ENCODE data around the gene SIX5.
A peak's percentile ranks its signal among the peaks of the same experiment; 100 is the strongest.

SIX5 gene

DNA sequence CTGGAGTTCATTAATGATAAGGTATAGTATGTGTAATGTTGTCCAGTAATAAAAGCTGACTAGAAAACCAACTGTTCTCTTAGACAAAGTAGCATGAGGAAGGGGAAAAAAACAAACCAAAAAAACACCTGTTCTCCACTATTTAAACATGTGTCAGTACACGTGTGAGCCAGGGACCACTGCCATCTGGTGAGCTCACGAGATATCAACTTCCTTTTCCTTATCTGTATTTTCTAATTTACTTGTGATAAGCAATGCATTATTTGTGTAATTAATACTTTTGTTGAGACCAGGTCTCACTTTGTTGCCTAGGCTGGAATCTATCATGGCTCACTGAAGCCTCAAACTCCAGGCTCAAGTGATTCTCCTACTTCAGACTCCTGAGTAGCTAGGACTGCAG, 4.3 kb upstream of the SIX5 start:
- no peak for DNase-seq (ENCODE audit: low read depth)

DNA sequence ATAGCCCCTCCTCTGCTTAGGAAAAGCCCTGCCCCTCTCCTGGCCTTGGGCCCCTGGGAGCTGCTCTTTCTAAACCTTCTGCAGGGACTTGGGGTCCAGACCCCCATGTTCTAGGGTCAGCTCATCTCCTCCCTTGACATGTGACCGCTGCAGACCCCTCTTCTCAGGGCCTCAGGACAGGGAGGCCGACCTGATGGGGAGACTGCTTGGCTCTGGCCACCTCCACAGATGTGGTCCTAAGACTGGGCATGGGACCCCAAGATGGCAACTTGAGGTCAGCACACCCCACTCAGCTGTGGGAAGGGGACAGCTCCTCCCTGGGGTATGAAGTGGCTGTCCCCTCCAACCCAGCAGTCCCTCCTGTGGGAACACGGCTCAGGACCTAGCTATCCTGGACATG, 3.9 kb upstream of the SIX5 start:
- no peak for DNase-seq (ENCODE audit: low read depth)

DNA sequence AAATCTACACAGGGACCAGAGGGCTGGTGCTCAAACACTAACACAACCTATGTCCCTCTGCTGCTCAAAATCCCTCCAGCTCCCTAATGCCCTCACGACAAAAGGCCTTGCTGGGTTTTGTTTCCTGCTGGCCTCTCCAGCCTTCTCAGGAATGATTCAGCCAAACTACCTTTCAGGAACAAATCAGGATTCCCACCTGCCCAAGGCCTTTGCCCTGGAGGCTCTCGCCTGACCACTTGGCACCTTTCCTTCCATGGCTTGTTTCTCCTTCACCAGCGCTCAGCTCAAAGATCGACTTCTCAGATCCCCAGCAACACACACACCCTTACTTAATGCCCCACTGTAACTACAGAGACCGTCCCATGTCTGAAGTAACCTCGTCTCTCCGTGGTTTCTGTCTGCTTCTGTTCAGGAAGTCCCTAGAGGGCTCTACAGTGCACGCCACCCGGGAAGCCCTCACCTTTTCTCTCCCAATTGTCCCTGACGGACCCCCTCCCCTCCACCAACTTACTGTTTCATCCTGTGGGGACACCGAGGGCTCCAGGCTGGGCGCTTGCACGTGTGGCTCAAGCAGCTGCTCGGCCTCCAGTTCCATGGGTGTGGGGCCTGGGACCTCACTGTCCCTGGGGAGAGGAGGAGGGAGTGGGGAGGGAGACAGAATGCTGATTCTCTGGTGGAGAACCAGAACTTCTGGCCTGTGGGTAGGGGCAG, 3.2 kb upstream of the SIX5 start:
- no peak for DNase-seq (ENCODE audit: low read depth)

DNA sequence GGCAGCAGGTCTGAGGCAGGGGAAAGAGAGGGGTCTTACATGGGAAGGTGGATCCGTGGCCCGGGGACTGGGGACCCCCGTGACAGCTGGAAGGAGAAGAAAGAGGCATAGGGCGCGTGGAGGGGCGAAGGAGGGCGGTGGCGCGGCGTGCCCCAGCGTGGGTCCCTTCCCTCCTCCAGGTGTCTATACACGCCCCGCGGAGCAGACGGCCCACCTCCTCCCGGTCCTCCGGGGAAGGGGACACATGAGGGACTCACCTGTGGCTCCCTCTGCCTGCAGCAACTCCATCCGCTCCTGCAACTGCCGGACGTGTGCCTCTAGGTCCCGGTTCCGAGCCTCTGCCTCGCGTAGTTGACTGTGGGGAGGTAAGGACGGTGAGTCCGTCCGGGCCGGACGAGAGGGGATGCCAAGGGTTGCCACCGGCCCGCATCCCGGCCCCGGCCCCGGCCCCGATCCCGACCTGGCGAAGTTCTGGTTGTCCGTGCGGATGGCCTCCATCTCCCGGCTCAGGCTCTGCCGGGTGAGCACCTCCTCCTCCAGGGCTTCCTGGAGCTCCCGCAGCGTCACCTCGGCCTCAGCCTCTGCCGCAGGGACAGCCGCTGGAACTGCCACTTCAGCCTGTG, 2.4 kb upstream of the SIX5 start:
- no peak for DNase-seq (ENCODE audit: low read depth)

DNA sequence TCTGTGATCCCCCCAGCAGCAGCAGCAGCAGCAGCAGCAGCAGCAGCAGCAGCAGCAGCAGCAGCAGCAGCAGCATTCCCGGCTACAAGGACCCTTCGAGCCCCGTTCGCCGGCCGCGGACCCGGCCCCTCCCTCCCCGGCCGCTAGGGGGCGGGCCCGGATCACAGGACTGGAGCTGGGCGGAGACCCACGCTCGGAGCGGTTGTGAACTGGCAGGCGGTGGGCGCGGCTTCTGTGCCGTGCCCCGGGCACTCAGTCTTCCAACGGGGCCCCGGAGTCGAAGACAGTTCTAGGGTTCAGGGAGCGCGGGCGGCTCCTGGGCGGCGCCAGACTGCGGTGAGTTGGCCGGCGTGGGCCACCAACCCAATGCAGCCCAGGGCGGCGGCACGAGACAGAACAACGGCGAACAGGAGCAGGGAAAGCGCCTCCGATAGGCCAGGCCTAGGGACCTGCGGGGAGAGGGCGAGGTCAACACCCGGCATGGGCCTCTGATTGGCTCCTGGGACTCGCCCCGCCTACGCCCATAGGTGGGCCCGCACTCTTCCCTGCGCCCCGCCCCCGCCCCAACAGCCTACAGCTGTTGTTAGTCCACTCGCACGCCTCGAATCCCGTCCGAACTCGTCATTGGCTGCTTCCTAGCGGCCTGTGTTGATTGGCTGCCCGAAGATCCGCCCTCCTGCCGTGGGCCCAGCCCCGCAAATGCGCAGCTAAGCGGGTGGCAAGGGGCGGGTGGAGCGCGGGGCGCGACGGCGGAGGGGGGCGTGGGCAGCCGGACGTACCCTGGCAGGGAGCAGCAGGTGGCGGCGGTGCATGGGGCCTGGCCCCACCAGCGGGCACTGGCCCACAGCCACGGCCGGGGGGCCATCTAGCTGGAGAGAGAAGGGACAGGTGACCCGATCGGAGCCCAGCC, 1.4 kb upstream of the SIX5 start:
- peak; percentile 96 for DNase-seq (ENCODE audit: low read depth)

DNA sequence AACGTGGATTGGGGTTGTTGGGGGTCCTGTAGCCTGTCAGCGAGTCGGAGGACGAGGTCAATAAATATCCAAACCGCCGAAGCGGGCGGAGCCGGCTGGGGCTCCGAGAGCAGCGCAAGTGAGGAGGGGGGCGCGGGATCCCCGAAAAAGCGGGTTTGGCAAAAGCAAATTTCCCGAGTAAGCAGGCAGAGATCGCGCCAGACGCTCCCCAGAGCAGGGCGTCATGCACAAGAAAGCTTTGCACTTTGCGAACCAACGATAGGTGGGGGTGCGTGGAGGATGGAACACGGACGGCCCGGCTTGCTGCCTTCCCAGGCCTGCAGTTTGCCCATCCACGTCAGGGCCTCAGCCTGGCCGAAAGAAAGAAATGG, 754 bp upstream of the SIX5 start:
- DNase-seq (ENCODE audit: low read depth), result peak; percentile 52

DNA sequence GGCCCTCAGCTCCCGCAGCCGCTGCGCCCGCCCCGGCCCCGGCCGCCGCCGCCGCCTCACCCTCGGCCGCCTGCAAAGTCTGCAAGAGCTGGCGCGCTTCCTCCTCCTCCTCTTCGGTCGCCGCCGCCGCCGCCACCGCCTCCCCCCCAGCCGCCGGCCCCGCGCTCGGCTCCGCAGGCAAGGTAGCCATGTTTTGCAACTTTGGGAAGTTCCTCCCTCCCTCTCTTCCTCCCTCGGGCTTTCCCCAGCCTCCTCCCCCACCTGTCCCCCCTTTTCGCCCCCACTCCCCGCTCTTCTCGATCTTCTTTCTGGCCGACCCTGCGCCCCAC, 433 bp downstream of the SIX5 start:
- peak; percentile 58 for DNase-seq (ENCODE audit: low read depth)

DNA sequence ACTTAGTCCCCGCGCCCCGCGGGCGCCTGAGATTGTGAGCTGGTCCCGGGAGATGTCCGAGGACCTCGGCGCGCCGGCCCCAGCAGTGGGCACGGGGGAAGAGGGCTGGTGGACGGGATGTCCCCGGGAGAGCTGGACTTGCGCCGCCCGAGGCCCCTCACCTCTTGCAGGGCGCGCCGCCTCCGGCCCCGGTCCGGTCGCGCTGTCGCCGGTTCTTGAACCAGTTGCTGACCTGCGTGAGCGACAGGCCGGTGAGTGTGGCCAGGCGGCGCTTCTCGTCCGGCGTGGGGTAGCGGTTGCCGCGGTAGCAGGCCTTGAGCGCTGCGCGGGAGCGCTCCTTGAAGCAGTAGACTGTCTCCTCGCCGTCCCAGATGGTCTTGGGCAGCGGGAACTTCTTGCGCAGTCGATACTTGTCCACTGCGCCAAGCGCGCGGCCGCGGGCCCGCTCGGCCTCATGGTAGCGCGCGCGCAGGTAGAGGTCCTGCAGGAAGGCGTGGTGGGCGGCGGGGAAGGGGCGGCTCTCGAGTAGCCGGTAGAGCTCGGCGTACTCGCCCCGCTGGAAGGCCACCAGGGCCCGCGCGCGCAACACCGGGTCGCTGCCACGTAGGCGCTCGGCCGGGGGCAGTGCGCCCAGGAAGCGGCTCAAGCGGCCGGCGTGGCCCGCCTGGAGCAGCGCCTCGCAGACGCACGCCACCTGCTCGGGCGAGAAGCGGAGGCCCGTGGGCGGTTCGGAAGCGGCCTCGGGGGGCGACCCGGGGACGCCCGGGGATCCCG, 984 bp downstream of the SIX5 start:
- peak; percentile 70 for DNase-seq (ENCODE audit: low read depth)

DNA sequence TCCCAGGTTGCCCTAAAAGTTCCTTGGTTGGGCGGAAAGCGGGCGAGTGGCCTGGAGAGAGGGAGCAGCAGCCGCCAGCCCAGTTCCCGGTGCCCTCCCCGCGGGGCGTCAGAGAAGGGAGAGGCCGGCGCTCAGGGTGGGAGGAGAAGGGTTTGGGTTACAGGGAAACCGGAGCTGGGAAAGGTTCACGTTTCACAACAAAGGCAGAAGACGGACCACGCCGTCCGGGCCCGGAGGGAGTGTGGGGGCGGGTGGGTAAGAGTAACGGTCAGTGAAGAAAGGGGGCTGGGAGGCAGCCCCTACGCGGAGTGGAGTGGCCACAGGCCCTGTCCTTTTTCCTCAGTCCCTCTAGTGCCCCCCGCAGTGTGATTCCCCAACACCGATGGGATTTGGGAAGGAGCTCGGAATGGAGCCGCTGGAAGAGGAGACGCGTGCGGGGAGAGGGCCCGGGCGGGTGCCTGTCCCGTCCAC, 1.6 kb downstream of the SIX5 start:
- peak; percentile 80 for DNase-seq (ENCODE audit: low read depth)

DNA sequence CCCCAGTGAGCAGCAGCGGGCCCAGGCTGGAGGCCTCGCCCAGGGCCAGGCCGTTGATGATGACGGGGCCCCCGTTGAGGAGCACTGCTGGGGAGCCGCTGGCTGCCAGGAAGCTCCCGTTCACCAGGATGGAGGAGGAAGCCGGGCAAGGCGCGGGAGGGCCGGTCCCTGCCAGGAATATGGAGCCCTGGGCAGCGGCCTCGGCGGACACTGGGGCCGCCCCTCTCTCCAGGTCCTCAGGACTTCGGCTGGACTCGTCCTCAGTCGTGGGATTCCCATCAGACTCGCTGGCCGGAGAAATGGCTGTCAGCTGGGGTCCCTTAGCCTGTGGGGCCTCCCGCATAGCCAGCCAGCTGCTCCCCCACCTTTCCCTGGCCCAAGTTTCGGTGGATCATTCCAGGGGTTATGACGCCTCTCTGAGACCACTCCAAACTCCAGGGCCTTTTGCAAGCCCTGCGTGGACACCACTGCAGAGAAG, 2.1 kb downstream of the SIX5 start:
- peak; percentile 45 for DNase-seq (ENCODE audit: low read depth)

DNA sequence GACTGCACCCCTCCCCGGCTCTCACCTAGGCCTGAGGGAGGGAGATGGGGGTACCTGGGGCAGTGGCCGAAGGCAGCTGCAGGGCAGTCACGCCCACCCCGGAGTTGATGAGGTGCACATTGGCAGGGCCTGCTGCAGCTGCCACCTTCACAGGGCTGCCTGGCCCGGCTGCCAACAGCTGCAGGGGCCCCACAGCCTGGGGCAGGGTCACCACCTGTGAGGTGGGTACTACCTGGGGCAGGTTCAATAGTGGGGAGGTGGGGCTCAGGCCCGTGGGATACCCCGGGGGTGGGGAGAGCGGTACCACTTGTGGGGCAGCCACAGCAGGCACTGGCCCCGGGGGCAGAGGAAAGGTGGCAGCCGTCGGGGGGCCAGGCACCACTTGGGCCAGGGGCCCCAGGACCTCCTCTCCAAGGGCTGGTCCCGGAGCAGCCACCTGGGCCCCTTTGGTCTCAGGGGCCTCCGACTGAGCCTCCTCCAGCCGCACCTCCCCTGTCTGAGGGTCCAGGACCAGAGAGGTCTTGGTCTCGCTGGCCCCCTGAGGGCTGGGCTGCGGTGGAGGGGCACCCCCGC, 2.7 kb downstream of the SIX5 start:
- no peak for DNase-seq (ENCODE audit: low read depth)

DNA sequence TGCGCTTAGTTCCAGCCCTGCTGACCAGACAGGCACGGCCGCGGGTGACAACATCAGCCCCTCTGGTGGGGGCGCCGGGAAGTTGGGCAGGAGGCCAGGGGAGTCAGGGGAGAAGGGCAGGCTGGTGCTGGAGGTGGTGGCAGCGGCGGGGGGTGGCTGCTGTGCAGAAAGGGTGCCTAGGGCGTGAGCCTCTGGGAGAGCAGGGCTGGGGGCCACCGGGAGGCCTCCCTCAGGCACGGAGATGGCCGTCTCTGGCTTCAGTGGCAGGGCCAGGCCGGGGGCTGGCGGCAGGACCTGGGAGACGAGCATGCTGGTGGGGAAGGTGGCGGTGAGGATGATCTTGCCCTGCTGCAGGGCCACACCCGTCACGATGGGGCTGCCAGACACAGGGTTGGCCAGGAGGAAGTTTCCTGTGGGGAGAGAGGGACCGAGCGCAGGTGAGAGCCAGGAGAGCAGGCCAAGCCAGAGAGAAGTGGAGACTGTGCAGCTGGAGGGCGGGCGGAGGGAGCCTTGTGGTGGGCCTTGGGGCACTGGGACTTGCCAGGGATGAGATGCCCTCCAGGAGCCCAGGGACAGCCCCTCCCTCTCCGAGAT, 3.3 kb downstream of the SIX5 start:
- no peak for DNase-seq (ENCODE audit: low read depth)

DNA sequence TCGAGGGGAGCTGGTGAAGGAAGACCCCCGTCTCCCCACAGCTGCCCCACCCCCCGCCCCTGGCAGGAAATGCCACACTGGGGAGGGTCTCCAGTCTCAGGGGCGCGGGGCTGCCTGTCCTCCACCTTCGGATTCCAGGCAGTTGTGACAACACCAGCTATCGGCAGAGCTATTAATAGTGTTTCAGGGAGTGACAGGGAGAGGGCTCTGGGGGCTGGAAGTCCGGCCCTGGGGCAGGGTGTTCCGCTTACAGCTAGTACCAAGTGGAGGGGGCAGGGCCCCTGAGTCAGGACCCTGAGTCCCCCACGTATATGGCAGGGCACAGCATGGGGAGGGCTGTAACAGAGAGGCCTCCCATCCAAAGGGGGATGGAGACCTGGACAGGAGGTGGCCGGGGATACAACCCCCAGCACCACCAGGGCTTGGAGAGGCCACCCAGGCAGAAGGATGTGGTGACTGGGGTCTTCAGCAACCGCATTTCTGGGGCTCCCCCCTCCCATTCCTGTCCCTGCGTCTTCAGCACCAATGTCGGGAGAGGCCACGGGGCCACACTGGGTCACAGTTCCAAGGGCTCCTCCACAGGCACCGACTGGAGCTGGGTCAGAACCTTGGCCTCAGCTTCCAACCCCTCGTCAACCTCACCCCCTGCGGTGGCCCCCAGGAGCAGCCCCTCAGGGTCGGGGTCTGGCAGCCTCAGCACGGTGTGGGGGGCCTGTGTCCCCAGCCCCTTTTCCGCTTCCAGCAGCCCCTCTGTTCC, 3.9 kb downstream of the SIX5 start:
- DNase-seq (ENCODE audit: low read depth), result no peak

DNA sequence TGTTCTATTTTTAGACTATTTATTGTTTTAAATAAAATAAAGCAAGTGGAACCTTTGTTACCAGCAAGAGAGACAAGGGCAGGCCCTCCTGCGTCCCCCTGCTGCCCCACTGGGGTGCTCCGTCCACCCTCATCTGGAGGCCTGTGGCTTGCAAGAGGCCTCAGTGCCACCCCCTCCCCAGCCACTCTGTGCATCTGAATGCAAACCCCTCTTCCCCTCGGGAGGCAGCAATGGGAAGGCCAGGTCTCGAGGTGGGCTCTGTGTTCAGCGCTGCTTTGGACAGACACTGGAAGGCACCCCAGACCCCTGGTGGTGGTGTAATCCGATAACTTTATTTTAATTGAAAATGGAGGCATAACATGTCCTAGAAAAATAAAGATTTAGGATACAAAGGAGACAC, 4.6 kb downstream of the SIX5 start:
- no peak for DNase-seq (ENCODE audit: low read depth)

DNA sequence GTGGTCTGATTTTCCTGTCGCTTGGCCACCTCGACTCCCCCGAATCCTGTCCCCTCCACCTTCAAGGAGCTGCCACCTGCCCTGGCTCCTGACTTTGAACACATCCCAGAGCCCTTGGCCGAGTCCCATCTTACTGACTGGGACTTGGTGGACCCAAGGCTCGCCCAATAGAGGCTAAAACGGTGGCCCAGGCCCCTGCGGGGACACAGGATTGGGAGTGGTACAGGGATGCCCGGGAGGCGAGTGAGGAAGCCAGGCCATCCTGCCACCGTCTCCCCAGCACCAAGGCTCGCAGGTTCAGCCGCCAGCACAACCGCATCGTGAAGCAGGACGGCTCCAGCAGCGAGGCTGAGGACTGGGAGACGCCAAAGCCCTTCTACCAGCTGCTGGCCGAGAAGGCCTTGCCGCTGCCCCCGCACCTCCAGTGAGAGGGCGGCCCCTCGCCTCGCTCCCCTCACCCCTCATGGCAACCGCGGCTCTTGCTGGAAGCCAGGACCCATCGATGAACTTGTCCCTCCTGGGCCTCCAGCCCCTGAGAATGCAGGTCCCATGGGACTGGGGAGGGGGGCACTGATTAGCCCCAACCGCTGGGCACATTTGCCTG, 5.3 kb downstream of the SIX5 start:
- DNase-seq (ENCODE audit: low read depth), result no peak

DNA sequence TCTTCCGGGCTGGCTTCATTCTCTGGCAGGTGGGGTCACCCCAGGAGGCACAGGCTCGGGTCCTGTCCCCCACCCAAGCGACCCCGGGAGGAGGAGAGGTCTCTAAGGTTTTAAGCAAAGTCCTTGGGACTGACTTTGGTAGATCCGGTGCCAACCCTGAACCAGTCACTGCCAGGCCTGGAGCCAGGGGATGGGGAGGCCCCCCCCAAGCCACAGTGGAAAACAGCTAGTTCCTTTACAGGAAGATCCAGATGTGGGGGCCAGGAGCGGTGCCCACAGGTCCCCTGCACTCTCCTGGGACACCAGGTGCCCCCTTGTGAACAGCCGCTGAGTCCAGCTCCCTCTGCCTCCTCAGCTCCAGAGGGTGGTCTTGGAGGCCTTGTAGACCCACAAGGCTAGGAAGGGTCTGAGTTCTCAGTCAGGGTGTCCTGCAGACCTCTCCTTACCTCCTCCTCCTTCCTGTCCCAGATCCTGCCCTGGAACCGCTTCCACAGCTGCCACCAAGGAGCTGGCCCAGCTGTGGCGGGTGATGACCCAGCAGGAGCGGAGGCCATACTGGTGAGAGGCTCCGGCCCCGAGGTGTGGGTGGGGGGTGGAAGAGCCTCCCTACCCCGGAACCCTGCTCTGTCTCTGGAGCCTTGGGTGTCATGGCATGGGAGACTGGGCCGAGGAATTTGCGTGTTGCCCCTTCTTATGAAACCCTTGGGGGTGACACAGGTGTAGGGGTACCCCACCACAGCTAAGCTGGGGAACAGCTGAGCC, 6.0 kb downstream of the SIX5 start:
- no peak for DNase-seq (ENCODE audit: low read depth)

DNA sequence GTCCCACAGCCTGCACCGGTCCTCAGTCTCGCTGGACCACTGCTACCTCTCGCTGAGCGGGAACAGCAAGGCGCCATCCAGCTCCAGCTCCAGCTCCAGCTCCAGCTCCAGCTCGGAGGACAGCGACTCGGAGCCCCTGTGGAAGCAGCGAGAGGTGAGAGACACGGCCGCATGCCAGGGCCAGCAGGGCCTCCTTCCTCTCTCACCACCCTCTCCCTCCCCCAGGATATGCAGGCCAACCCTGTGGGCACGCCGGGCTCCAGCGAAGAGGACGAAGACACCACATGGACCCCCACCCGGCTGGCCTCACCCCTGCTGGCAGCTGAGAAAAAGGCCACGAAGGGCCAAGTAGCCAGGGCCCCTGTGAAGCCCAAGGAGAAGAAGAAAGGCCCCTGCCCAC, 7.3 kb downstream of the SIX5 start:
- no peak for DNase-seq (ENCODE audit: low read depth)

DNA sequence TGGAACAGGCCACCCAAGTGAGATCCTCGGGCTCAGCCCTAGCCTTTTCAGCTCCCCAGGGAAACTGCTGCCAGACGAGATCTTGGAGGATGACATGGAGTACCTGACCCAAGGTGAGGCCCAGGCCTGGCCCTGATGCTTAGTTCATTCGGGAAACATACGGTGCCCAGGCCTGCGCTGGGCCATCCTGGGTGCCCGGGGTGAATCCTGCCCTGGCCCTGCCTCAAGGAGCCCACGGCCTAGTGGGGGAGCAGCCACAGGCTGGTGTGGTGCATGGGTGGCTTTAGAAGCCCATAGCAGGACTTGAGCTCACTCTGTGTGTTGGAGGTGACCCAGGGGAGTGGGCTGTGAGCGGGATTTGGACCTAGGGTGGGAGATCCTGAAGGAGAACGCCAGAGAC, 10.1 kb downstream of the SIX5 start:
- DNase-seq (ENCODE audit: low read depth), result no peak

DNA sequence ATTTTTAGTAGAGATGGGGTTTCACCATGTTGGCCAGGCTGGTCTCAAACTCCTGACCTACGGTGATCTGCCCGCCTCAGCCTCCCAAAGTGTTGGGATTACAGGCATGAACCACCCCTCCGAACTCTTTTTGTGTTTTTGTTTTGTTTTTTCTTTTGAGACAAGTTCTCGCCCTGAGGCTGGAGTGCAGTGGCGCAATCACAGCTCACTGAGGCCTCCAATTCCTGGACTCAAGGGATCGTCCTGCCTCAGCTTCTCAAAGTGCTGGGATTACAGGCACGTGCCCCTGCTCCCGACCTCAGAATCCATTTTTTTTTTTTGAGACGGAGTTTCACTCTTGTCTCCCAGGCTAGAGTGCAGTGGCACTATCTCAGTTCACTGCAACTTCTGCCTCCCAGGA, 11.4 kb downstream of the SIX5 start:
- DNase-seq (ENCODE audit: low read depth), result no peak

DNA sequence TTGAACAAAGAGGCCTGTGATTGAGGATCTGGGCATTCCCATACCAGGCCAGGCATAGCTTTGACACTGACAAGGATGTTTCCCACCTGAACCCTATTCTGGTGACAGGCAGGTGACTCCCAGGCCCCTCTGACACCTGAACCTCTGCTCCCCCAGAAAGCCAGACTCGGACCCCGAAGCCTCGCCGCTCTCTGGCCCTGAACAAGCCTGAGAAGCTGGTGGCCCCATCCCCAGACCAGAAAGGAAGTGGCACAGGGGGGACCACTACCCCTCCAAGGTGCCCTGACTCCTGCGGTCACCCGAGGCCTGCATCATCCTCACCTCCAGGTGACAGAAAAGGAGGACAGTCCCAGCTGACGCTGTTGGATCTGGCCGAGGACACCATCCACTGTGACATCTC, 14.7 kb downstream of the SIX5 start:
- no peak for DNase-seq (ENCODE audit: low read depth)

All from ELR (cell line).